Karpas-422 (cell line): ENCODE measurements around the gene PRKN. TPM values are rescaled to one million over a fixed set of nuclear protein-coding genes. Genes with fewer than 3 reads are reported as not detected.

ENCODE experiments used
- DNase-seq: peaks from one replicate; pipeline ENCODE4 v3.0.0-alpha.2; 2015
- H2AFZ ChIP-seq: fragments of 200-600 bp; sonication (generic); 2 replicates; pipeline ENCODE4 v1.6.1; 2014; ENCODE audit warnings: antibody characterized with exemption, low read length, mixed read lengths
- H3K27ac ChIP-seq: fragments of 200-600 bp; sonication (generic); 2 replicates; pipeline ENCODE4 v1.5.1; 2014; ENCODE audit warnings: mild to moderate bottlenecking, low read length, moderate library complexity
- H3K27me3 ChIP-seq: fragments of 200-600 bp; sonication (generic); 2 replicates; pipeline ENCODE4 v1.6.1; 2014; ENCODE audit warnings: low read length, mixed read lengths
- H3K36me3 ChIP-seq: fragments of 200-600 bp; sonication (generic); 2 replicates; pipeline ENCODE4 v1.6.1; 2014; ENCODE audit warnings: low read length, mixed read lengths; ENCODE audit not compliant: insufficient read depth
- H3K4me1 ChIP-seq: fragments of 200-600 bp; sonication (generic); 2 replicates; pipeline ENCODE4 v1.6.1; 2014; ENCODE audit warnings: mild to moderate bottlenecking, low read length, mixed read lengths
- H3K4me2 ChIP-seq: fragments of 200-600 bp; sonication (generic); 2 replicates; pipeline ENCODE4 v1.6.1; 2014; ENCODE audit warnings: low read length, low read depth, mild to moderate bottlenecking; ENCODE audit not compliant: poor library complexity, severe bottlenecking
- H3K4me3 ChIP-seq: fragments of 200-600 bp; sonication (generic); 2 replicates; pipeline ENCODE4 v1.5.1; 2014; ENCODE audit warnings: mild to moderate bottlenecking, antibody characterized with exemption, low read length, mixed read lengths
- H3K79me2 ChIP-seq: fragments of 200-600 bp; sonication (generic); 2 replicates; pipeline ENCODE4 v1.6.1; 2014; ENCODE audit warnings: mild to moderate bottlenecking, low read length, mixed read lengths
- H3K9ac ChIP-seq: fragments of 200-600 bp; sonication (generic); 2 replicates; pipeline ENCODE4 v1.6.0; 2014; ENCODE audit warnings: low read length
- H3K9me2 ChIP-seq: fragments of 200-600 bp; sonication (generic), shearing (Covaris generic); replicated peaks from 2 replicates; pipeline ENCODE4 v1.6.0; 2014; ENCODE audit warnings: mild to moderate bottlenecking, low read length, moderate library complexity; ENCODE audit not compliant: insufficient read depth
- H3K9me3 ChIP-seq: fragments of 300-700, 200-600 bp; sonication (generic); 2 replicates; pipeline ENCODE4 v1.6.1; 2014; ENCODE audit warnings: low read length, mixed read lengths
- H4K20me1 ChIP-seq: fragments of 200-600 bp; sonication (generic); 2 replicates; pipeline ENCODE4 v1.6.1; 2014; ENCODE audit warnings: mild to moderate bottlenecking, antibody characterized with exemption, low read length, low read depth; ENCODE audit not compliant: insufficient read depth
- total RNA-seq: library from RNA; depleted of rRNA; stranded (reverse); fragments of >200 nt; shearing (Covaris generic); gene quantifications from 2 replicates; pipeline ENCODE4 v1.2.3, GENCODE V29; 2014; ENCODE audit warnings: low replicate concordance

Gene PRKN
- total RNA-seq, 1 experiment from 2014 or later, result not detected

DNA sequence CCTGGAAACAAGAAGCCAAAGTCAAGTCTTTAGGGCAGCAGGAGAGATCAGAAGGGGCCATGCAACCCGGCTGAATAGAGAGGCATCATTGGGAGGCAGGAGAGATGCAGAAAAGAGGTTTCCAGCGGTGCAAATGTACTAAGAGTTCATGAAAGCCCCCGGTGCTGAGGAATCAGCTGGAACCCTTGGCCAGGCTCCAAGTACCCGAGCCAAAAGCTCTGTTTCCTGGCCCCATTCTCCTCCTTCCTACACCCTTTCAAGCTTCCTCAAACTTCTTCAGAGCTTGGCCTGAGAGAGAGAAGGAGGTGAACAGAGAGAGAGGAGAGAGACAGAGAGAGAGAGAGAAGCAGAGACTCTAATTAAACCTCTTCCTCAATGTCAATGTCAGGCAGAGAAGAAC, 433.5 kb downstream of the PRKN start:
- Histone ChIP-seq H3K27ac (no peak overlapping the region), H3K36me3 (no peaks in the 10 kb centered on the region), H4K20me1 (no peaks in the 10 kb centered on the region), H2AFZ (no peak overlapping the region), H3K4me1 (no peaks in the 10 kb centered on the region), H3K9ac (no peak overlapping the region), H3K9me3 (no peaks in the 10 kb centered on the region), H3K9me2 (no peaks in the 10 kb centered on the region), H3K4me3 (no peak overlapping the region), H3K79me2 (no peaks in the 10 kb centered on the region), H3K27me3 (no peaks in the 10 kb centered on the region), H3K4me2 (no peak overlapping the region)
- no peak for DNase-seq

DNA sequence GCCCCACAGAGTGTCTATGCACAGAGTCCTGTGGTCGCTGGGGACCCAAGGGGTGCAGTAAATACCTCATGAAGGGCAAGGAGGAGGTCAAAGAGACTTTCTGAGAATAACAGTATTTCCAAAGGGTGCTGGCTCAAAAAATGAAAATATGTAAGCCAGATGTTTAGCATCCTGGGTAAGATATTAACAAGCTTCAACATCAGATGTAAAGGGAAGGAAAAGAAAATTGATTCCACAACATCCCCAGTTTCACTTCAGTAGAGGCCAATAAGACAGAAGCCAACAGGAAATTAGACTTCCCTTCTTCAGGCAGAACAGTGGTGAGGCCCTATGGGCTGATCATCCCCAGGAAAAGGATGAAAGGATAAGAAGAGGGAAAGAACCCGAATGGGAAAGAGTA, 434.7 kb downstream of the PRKN start:
- Histone ChIP-seq H2AFZ (no peak overlapping the region), H3K9me2 (no peaks in the 10 kb centered on the region; the same call in 1 of the 2 replicates), H3K36me3 (no peaks in the 10 kb centered on the region), H3K9ac (no peak overlapping the region), H3K4me3 (no peak overlapping the region), H3K27me3 (no peaks in the 10 kb centered on the region), H3K79me2 (no peaks in the 10 kb centered on the region), H3K27ac (no peak overlapping the region), H3K4me1 (no peaks in the 10 kb centered on the region), H3K9me3 (peaks cover 1% of the 10 kb centered on the region; the same call in 1 of the 2 replicates), H4K20me1 (no peaks in the 10 kb centered on the region), H3K4me2 (no peak overlapping the region)
- DNase-seq, result no peak

DNA sequence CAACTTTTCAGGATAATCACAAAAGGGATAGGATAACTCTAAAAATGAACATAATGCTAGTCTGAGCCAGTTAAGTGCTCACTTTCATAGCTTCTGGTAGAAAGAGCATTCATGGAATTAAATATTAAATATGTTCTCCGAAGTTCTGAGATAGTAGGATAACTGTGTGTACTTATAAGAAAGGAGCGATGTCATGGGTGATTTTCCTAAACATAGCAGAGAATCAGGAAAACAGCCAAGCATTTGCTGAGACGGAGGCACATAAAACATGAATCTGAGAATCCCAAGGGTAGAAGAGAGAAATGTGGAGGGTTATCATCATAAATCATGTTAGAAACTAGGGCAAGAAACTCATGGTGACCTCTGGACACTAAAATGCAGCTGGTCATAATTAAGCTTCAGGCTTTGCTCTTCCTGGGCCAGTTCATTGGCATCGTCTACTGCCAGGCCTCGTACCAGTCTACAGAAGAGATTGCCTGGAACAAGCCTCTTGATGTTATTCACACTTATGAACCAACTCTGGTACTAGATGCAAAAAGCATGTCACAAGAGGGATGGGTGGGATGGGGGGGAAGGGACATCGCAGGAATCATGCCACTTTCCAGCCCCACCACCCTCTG, 436.6 kb downstream of the PRKN start:
- H3K4me1 ChIP-seq, result no peaks in the 10 kb centered on the region
- no peak for DNase-seq
- H4K20me1 ChIP-seq, result no peaks in the 10 kb centered on the region
- H3K36me3 ChIP-seq, result no peaks in the 10 kb centered on the region
- H3K9me3 ChIP-seq, result peaks cover 7% of the 10 kb centered on the region; the same call in 1 of the 2 replicates
- no peaks in the 10 kb centered on the region for H3K79me2 ChIP-seq
- H3K9me2 ChIP-seq, result no peaks in the 10 kb centered on the region; the same call in 1 of the 2 replicates
- H3K9ac ChIP-seq, result no peak overlapping the region
- H2AFZ ChIP-seq, result no peak overlapping the region
- H3K4me3 ChIP-seq, result no peak overlapping the region
- H3K4me2 ChIP-seq, result no peak overlapping the region
- H3K27ac ChIP-seq, result no peak overlapping the region
- H3K27me3 ChIP-seq, result no peaks in the 10 kb centered on the region

DNA sequence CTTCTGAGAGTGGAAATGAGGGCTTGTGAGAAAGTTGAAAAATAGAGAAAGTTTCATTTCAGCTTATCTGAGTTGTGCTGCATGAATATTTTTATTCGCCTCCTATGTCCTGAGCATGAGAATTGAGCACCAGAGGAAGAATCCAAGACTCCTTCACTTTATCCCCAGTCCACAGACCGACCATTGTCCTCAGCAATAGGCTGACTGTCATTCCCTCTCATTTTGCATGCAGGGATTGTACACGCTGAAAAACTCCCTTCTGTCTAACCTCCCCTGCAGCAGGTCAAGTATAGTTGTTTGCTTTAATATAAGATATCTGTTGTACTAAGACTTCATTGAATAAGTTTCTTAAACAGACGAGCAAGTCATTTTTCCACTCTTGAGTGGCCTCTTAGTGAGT, 437.6 kb downstream of the PRKN start:
- no peaks in the 10 kb centered on the region for H3K79me2 ChIP-seq
- DNase-seq, result no peak
- H3K4me1 ChIP-seq, result no peaks in the 10 kb centered on the region
- H3K27ac ChIP-seq, result no peak overlapping the region
- H3K4me3 ChIP-seq, result no peak overlapping the region
- H3K9me2 ChIP-seq, result no peaks in the 10 kb centered on the region; the same call in 1 of the 2 replicates
- no peak overlapping the region for H2AFZ ChIP-seq
- H3K4me2 ChIP-seq, result no peak overlapping the region
- H3K9me3 ChIP-seq, result peaks cover 7% of the 10 kb centered on the region; the same call in 1 of the 2 replicates
- H3K9ac ChIP-seq, result no peak overlapping the region
- H4K20me1 ChIP-seq, result no peaks in the 10 kb centered on the region
- H3K27me3 ChIP-seq, result no peaks in the 10 kb centered on the region
- no peaks in the 10 kb centered on the region for H3K36me3 ChIP-seq

DNA sequence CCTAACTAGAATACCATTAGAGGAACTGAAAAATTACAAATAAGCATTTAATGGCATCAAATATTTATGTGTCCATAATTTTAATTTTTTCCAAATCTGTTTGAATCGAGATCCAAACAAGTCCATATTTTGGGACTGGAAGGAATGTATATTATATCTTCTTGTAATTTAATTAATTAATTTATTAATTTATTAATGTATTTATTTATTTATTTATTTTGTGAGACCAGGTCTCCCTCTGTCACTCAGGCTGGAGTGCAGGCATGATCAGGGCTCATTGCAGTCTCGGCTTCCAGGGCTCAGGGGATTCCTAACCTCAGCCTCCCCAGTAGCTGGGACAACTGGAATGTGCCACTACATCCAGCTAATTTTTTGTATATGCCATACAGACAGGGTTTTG, 453.6 kb downstream of the PRKN start:
- Histone ChIP-seq H3K79me2 (no peaks in the 10 kb centered on the region), H3K9me2 (peaks cover 4% of the 10 kb centered on the region; the same call in 1 of the 2 replicates), H3K4me3 (no peak overlapping the region), H3K36me3 (no peaks in the 10 kb centered on the region), H3K9me3 (no peaks in the 10 kb centered on the region), H3K9ac (no peak overlapping the region), H3K4me1 (no peaks in the 10 kb centered on the region), H3K4me2 (no peak overlapping the region), H4K20me1 (no peaks in the 10 kb centered on the region), H3K27ac (no peak overlapping the region), H3K27me3 (no peaks in the 10 kb centered on the region), H2AFZ (no peak overlapping the region)
- no peak for DNase-seq

DNA sequence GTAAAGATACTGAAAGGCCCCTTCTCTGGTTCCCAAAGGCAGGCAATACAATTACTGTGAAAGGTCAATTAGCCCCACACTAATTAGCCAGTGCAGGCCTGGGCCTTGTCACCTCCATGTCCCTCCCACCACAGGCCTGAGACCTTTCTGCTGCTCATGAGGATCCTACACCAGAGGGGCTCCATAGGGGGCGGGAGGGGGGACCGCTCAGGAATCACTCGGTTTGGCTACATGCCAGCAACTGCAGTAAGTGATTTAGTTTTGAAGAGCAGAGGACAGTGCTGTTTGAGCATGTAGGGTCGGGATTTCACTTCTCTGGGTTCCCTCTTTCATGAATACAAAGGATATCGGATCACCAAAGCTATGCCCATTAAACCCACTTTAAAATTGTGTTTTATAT, 455.6 kb downstream of the PRKN start:
- Histone ChIP-seq H3K4me3 (no peak overlapping the region), H3K36me3 (no peaks in the 10 kb centered on the region), H3K27me3 (no peaks in the 10 kb centered on the region), H3K79me2 (no peaks in the 10 kb centered on the region), H4K20me1 (no peaks in the 10 kb centered on the region), H3K9me3 (no peaks in the 10 kb centered on the region), H3K4me1 (no peaks in the 10 kb centered on the region), H2AFZ (no peak overlapping the region), H3K4me2 (no peak overlapping the region), H3K27ac (no peak overlapping the region), H3K9me2 (no peaks in the 10 kb centered on the region), H3K9ac (no peak overlapping the region)
- DNase-seq, result no peak

DNA sequence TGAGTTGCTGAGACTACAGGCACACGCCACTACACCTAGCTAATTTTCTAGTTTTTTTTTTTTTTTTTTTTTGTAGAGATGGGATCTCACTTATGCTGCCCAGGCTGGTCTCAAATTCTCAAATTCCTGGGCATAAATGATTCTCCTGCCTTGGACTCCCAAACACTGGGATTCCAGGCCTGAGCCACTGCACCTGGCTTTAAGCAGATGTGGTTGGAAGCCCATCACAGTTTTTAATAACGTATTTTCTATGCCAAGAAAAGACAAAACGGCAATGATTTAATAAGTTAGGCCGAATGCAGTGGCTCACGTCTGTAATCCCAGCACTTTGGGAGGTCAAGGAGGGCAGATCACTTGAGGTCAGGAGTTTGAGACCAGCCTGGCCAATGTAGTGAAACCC, 456.6 kb downstream of the PRKN start:
- H4K20me1 ChIP-seq, result no peaks in the 10 kb centered on the region
- H2AFZ ChIP-seq, result no peak overlapping the region
- no peaks in the 10 kb centered on the region for H3K9me2 ChIP-seq
- no peak overlapping the region for H3K4me3 ChIP-seq
- no peaks in the 10 kb centered on the region for H3K36me3 ChIP-seq
- no peaks in the 10 kb centered on the region for H3K4me1 ChIP-seq
- H3K27me3 ChIP-seq, result no peaks in the 10 kb centered on the region
- DNase-seq, result no peak
- H3K27ac ChIP-seq, result no peak overlapping the region
- no peaks in the 10 kb centered on the region; the same call in 1 of the 2 replicates for H3K9me3 ChIP-seq
- H3K9ac ChIP-seq, result no peak overlapping the region
- no peak overlapping the region for H3K4me2 ChIP-seq
- no peaks in the 10 kb centered on the region for H3K79me2 ChIP-seq

DNA sequence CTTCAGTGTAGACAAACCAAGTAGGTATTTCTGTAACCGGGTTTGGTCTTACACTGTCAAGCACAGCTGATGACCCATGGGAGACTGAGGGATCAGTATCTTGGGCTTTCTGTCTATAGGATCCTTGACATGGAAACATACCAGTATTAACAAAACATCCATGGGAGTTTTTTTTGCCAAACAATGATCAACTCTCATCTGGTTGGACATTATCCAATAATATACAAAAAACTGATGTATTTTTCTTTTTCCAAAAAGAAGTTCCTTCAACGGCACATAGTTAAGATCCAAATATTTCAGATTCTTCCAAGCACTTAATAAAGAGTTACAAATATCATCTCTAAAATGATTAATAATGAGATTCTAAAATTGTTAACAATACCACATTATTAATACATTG, 459.9 kb downstream of the PRKN start:
- Histone ChIP-seq H2AFZ (no peak overlapping the region), H3K4me1 (no peaks in the 10 kb centered on the region), H3K27me3 (no peaks in the 10 kb centered on the region), H3K36me3 (no peaks in the 10 kb centered on the region), H3K4me3 (no peak overlapping the region), H3K9ac (no peak overlapping the region), H3K79me2 (no peaks in the 10 kb centered on the region), H3K4me2 (no peak overlapping the region), H3K27ac (no peak overlapping the region), H4K20me1 (no peaks in the 10 kb centered on the region), H3K9me2 (no peaks in the 10 kb centered on the region), H3K9me3 (peaks cover 4% of the 10 kb centered on the region; the same call in 1 of the 2 replicates)
- DNase-seq, result no peak
